22Rv1 (cell line): ENCODE data around the gene CAPN13.

Source experiments
- ZFX ChIP-seq: fragments of 450-650 bp; IDR thresholded peaks from 2 replicates; pipeline ENCODE4 v1.6.1; 2017; ENCODE audit warnings: antibody characterized with exemption, borderline replicate concordance
- TF ChIP-seq, protein P1 (sequence below): fragments of 450-650 bp; IDR thresholded peaks from 2 replicates; pipeline ENCODE4 v1.5.1; 2017; ENCODE audit warnings: mild to moderate bottlenecking

GRCh38 chr2:30694286-30695055 is 112.8 kb downstream of the CAPN13 start:
- TF ChIP-seq, protein P1, sequence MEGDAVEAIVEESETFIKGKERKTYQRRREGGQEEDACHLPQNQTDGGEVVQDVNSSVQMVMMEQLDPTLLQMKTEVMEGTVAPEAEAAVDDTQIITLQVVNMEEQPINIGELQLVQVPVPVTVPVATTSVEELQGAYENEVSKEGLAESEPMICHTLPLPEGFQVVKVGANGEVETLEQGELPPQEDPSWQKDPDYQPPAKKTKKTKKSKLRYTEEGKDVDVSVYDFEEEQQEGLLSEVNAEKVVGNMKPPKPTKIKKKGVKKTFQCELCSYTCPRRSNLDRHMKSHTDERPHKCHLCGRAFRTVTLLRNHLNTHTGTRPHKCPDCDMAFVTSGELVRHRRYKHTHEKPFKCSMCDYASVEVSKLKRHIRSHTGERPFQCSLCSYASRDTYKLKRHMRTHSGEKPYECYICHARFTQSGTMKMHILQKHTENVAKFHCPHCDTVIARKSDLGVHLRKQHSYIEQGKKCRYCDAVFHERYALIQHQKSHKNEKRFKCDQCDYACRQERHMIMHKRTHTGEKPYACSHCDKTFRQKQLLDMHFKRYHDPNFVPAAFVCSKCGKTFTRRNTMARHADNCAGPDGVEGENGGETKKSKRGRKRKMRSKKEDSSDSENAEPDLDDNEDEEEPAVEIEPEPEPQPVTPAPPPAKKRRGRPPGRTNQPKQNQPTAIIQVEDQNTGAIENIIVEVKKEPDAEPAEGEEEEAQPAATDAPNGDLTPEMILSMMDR = no peak
- TF ChIP-seq ZFX = no peak
